ENCODE data around the gene AGBL4. TPM values are rescaled to one million over a fixed set of nuclear protein-coding genes. Genes with fewer than 3 reads are reported as not detected.

The AGBL4 gene
- total RNA-seq, 1 donor from 2014 or later = 0.39 TPM

GRCh38 chr1:48697066-48697707 is 1326.6 kb downstream of the AGBL4 start:
- no peak for DNase-seq (ENCODE audit: extremely low spot score, unreplicated experiment)
- no peaks in the 10 kb centered on the region for H3K9me3 Mint-ChIP-seq
- no peaks in the 10 kb centered on the region for H3K4me1 Mint-ChIP-seq (ENCODE audit: unreplicated experiment)
- no peak overlapping the region for H3K27ac Mint-ChIP-seq
- H3K4me3 Mint-ChIP-seq = no peak overlapping the region
- H3K36me3 Mint-ChIP-seq = no peaks in the 10 kb centered on the region
- TF ChIP-seq CTCF (conservative IDR thresholded peaks at IDR 0.05) = peak; percentile 93
- H3K27me3 Mint-ChIP-seq = peaks cover 51% of the 10 kb centered on the region

- Mint-ChIP-seq H3K27me3 (peaks cover 53% of the 10 kb centered on the region), H3K36me3 (no peaks in the 10 kb centered on the region), H3K4me3 (no peak overlapping the region), H3K9me3 (no peaks in the 10 kb centered on the region), H3K4me1 (ENCODE audit: unreplicated experiment) (no peaks in the 10 kb centered on the region), H3K27ac (no peak overlapping the region)
- no peak for DNase-seq (ENCODE audit: extremely low spot score, unreplicated experiment)
- no peak for TF ChIP-seq CTCF (conservative IDR thresholded peaks at IDR 0.05)
Observed at GRCh38 chr1:48695161-48695560, 1328.6 kb downstream of the AGBL4 start.

GRCh38 chr1:48693674-48694320 is 1330.0 kb downstream of the AGBL4 start:
- no peak overlapping the region for H3K27ac Mint-ChIP-seq
- H3K4me1 Mint-ChIP-seq (ENCODE audit: unreplicated experiment) = no peaks in the 10 kb centered on the region
- H3K4me3 Mint-ChIP-seq = no peak overlapping the region
- no peak for DNase-seq (ENCODE audit: extremely low spot score, unreplicated experiment)
- H3K9me3 Mint-ChIP-seq = no peaks in the 10 kb centered on the region
- no peaks in the 10 kb centered on the region for H3K36me3 Mint-ChIP-seq
- no peak for TF ChIP-seq CTCF (conservative IDR thresholded peaks at IDR 0.05)
- peaks cover 48% of the 10 kb centered on the region for H3K27me3 Mint-ChIP-seq

- H3K36me3 Mint-ChIP-seq = no peaks in the 10 kb centered on the region
- H3K27me3 Mint-ChIP-seq = peaks cover 44% of the 10 kb centered on the region
- TF ChIP-seq CTCF (conservative IDR thresholded peaks at IDR 0.05) = no peak
Observed at GRCh38 chr1:48693180-48693579, 1330.6 kb downstream of the AGBL4 start.

GRCh38 chr1:48692235-48692634 is 1331.5 kb downstream of the AGBL4 start:
- no peaks in the 10 kb centered on the region for H3K9me3 Mint-ChIP-seq
- H3K4me1 Mint-ChIP-seq (ENCODE audit: unreplicated experiment) = no peaks in the 10 kb centered on the region
- H3K27ac Mint-ChIP-seq = no peak overlapping the region
- no peak for DNase-seq (ENCODE audit: extremely low spot score, unreplicated experiment)
- peaks cover 43% of the 10 kb centered on the region for H3K27me3 Mint-ChIP-seq
- H3K4me3 Mint-ChIP-seq = no peak overlapping the region
- no peaks in the 10 kb centered on the region for H3K36me3 Mint-ChIP-seq
- no peak for TF ChIP-seq CTCF (conservative IDR thresholded peaks at IDR 0.05)

More at GRCh38 chr1:48693180-48693579, 1330.6 kb downstream of the AGBL4 start:
- Mint-ChIP-seq H3K4me1 (ENCODE audit: unreplicated experiment) (no peaks in the 10 kb centered on the region), H3K9me3 (no peaks in the 10 kb centered on the region), H3K4me3 (no peak overlapping the region), H3K27ac (peak overlapping the region; percentile 31)
- no peak for DNase-seq (ENCODE audit: extremely low spot score, unreplicated experiment)
